Transverse colon (tissue), 4 donors: ENCODE data around the gene PRR33.

Experiments used
- POLR2A ChIP-seq: fragments of 450-650 bp; IDR thresholded peaks from one replicate; pipeline ENCODE4 v1.6.1; 2016; ENCODE audit warnings: antibody characterized with exemption, mild to moderate bottlenecking, moderate library complexity
- POLR2AphosphoS5 ChIP-seq, 3 donors: sonication (generic); formaldehyde crosslinking; IDR thresholded peaks; one replicate each; pipeline ENCODE4 v1.6.1; 2016; ENCODE audit warnings: antibody characterized with exemption in 3 of 3
- TF ChIP-seq, protein P1 (sequence below), 5 experiments: fragments of 200-600 bp in 3 of 5; fragments of 450-650 bp in 2 of 5; sonication (generic) in 3 of 5; IDR thresholded peaks; 1 replicate in 2 of 5; 2 replicates in 3 of 5; pipeline ENCODE4 v1.5.1; 2016 to 2017; ENCODE audit warnings: antibody characterized with exemption in 5 of 5, inconsistent platforms in 3 of 5, mild to moderate bottlenecking in 2 of 5, moderate library complexity in 1 of 5

DNA sequence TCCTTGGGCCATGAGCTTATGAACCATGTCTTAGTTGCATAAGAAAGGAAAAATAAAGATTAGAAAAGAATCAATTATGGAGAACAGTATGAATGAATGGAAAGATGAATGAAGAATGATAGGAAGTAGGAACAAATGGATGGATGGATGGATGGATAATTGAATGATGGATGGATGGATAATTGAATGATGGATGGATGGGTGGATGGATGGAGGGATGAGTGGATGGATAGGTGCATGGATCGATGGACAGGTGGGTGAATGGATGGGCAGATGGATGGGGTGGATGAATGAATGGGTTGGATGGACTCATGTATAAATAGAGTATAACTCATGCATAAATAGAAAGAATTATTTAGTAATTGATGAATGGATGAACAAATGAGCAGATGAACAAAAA is 31.6 kb downstream of the PRR33 start:
- TF ChIP-seq, protein P1, sequence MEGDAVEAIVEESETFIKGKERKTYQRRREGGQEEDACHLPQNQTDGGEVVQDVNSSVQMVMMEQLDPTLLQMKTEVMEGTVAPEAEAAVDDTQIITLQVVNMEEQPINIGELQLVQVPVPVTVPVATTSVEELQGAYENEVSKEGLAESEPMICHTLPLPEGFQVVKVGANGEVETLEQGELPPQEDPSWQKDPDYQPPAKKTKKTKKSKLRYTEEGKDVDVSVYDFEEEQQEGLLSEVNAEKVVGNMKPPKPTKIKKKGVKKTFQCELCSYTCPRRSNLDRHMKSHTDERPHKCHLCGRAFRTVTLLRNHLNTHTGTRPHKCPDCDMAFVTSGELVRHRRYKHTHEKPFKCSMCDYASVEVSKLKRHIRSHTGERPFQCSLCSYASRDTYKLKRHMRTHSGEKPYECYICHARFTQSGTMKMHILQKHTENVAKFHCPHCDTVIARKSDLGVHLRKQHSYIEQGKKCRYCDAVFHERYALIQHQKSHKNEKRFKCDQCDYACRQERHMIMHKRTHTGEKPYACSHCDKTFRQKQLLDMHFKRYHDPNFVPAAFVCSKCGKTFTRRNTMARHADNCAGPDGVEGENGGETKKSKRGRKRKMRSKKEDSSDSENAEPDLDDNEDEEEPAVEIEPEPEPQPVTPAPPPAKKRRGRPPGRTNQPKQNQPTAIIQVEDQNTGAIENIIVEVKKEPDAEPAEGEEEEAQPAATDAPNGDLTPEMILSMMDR (IDR thresholded peaks at IDR 0.05), result no peak
- TF ChIP-seq POLR2A (no peak), POLR2AphosphoS5 (IDR thresholded peaks at IDR 0.05) (no peak)
